Upper lobe of right lung (tissue), 1 donor: ENCODE measurements around the gene GPANK1. TPM values are rescaled to one million over a fixed set of nuclear protein-coding genes. Genes with fewer than 3 reads are reported as not detected.

Source experiments
- ATAC-seq: fragments of 200-7000 bp; cut with Tn5 transposase; one replicate; pipeline ENCODE4 v1.9.1; 2020; ENCODE audit warnings: mild to moderate bottlenecking, moderate library complexity
- DNase-seq: peaks from one replicate; pipeline ENCODE4 v3.0.0-alpha.2; 2020
- H3K27ac ChIP-seq: fragments of 200-600 bp; one replicate; pipeline ENCODE4 v1.8.0; 2022
- H3K27me3 ChIP-seq: fragments of 200-600 bp; one replicate; pipeline ENCODE4 v1.8.0; 2022; ENCODE audit warnings: mild to moderate bottlenecking
- H3K36me3 ChIP-seq: fragments of 200-600 bp; one replicate; pipeline ENCODE4 v1.8.0; 2022
- H3K4me1 ChIP-seq: fragments of 200-600 bp; one replicate; pipeline ENCODE4 v1.8.0; 2022
- H3K4me3 ChIP-seq: fragments of 200-600 bp; one replicate; pipeline ENCODE4 v1.8.0; 2022; ENCODE audit warnings: mild to moderate bottlenecking
- H3K9me3 ChIP-seq: fragments of 200-600 bp; one replicate; pipeline ENCODE4 v1.8.0; 2022
- CTCF ChIP-seq: fragments of 200-600 bp; IDR thresholded peaks from one replicate; pipeline ENCODE4 v1.8.0; 2022; ENCODE audit warnings: antibody characterized with exemption
- intact Hi-C: fragments of 100-400 bp; cut with DNase I; formaldehyde crosslinking; loops from one replicate; pipeline ENCODE4 v1.11.0; 2022
- total RNA-seq: library from RNA; stranded (reverse); fragmentation: NEBNext Ultra II Directional; extraction: Animal tissue kit (Norgen Biotek cat#: 25700); gene quantifications from one replicate; pipeline ENCODE4 v1.2.1, GENCODE V29; 2021
- donor health status: DM: no; HTN: yes; CAD: no; lungs with severe emphysema.

GPANK1 gene
- total RNA-seq, 1 donor from 2014 or later, result 13.9 TPM

- H3K27ac ChIP-seq, result peak within 1 kb of the TSS; percentile 97
- intact Hi-C loops, result no loop called here
- peaks cover 21% of the 10 kb centered on the region for H3K4me1 ChIP-seq
- no peak for TF ChIP-seq CTCF
- H3K36me3 ChIP-seq, result peaks cover 26% of the 10 kb centered on the region
- H3K27me3 ChIP-seq, result no peaks in the 10 kb centered on the region
- no peaks in the 10 kb centered on the region for H3K9me3 ChIP-seq
- ATAC-seq (peak; percentile 93), DNase-seq (peak; percentile 96)
- H3K4me3 ChIP-seq, result peak within 1 kb of the TSS; percentile 76
Observed at GRCh38 chr6:31620586-31621319, 44.0 kb downstream of the GPANK1 start, which contains the start of gene PRRC2A. PRRC2A (plus strand) TSS chr6:31620715; CDS start chr6:31622790, 2,075 bp downstream.

DNA sequence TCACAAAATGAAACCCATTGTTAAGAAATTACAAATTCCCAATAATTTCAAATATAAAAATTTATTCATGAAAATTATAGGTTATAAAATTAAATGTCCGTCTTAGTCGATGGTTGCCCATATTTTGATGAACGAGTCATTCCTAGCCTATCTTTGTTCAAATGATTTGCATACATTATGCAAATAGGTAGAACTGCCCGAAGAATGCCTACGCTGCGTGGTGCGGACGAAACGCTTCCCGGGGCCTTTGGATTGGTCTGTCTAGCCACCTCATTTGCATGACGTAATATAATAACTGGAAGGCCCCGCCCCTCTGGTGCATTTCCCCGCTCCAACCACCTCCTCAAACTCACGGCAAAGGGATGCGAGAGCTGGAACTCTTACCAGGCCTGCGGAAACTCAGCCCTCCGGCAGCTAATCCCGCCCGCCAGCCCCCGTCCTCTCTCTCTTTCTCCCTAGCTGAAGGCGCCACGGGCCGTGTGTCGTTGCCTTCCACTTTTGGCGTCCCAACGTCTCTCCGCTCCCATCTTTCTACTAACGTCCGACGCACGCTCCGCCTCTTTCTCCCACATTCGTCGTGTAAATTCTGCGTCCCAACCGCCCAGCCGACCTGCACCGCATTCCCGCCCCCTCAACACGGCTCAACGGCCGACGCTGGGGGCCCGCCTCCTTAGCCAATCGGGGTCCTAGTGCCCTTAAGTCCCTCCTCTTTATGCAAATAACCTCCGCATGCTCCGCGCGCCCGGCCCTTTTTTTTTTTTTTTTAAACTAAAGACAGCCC is 44.8 kb downstream of the GPANK1 start:
- Histone ChIP-seq H3K27ac (peak overlapping the region; percentile 97), H3K9me3 (no peaks in the 10 kb centered on the region), H3K4me1 (peaks cover 21% of the 10 kb centered on the region), H3K36me3 (peaks cover 18% of the 10 kb centered on the region), H3K27me3 (no peaks in the 10 kb centered on the region), H3K4me3 (peak overlapping the region; percentile 76)
- ATAC-seq, result peak; percentile 93
- no peak for TF ChIP-seq CTCF
- intact Hi-C loops, result no loop called here
- DNase-seq, result peak; percentile 99

- no peak for TF ChIP-seq CTCF
- H3K4me1 ChIP-seq, result peaks cover 12% of the 10 kb centered on the region
- DNase-seq (no peak), ATAC-seq (no peak)
- H3K27me3 ChIP-seq, result no peaks in the 10 kb centered on the region
- no peak overlapping the region for H3K27ac ChIP-seq
- intact Hi-C loops, result no loop called here
- H3K36me3 ChIP-seq, result no peaks in the 10 kb centered on the region
- no peaks in the 10 kb centered on the region for H3K9me3 ChIP-seq
- no peak overlapping the region for H3K4me3 ChIP-seq
Observed at GRCh38 chr6:31617010-31617409, 47.8 kb downstream of the GPANK1 start.

- no peak for DNase-seq
- TF ChIP-seq CTCF, result no peak
Observed at GRCh38 chr6:31615748-31616147, 49.0 kb downstream of the GPANK1 start.

GRCh38 chr6:31614684-31615578 is 49.9 kb downstream of the GPANK1 start, which contains the start of gene AIF1:
AIF1 (plus strand) TSS chr6:31615234; CDS start chr6:31615330, 96 bp downstream.
- H3K27ac ChIP-seq, result peak within 1 kb of the TSS; percentile 51

More at GRCh38 chr6:31615748-31616147, 49.0 kb downstream of the GPANK1 start:
- intact Hi-C loops, result no loop called here
- Histone ChIP-seq H3K4me3 (peak overlapping the region; percentile 33), H3K36me3 (no peaks in the 10 kb centered on the region), H3K9me3 (no peaks in the 10 kb centered on the region), H3K27ac (peak overlapping the region; percentile 51), H3K4me1 (peaks cover 5% of the 10 kb centered on the region), H3K27me3 (no peaks in the 10 kb centered on the region)
- ATAC-seq, result no peak

More at GRCh38 chr6:31614684-31615578, 49.9 kb downstream of the GPANK1 start, which contains the start of gene AIF1:
- Histone ChIP-seq H3K4me1 (peaks cover 5% of the 10 kb centered on the region), H3K27me3 (no peaks in the 10 kb centered on the region), H3K36me3 (no peaks in the 10 kb centered on the region), H3K4me3 (peak within 1 kb of the TSS; percentile 33), H3K9me3 (no peaks in the 10 kb centered on the region)
- DNase-seq, result no peak
- intact Hi-C loops, result no loop called here
- ATAC-seq, result peak; percentile 70
- no peak for TF ChIP-seq CTCF
